Measurements from ENCODE around the gene STX16. TPM values are rescaled to one million over a fixed set of nuclear protein-coding genes. Genes with fewer than 3 reads are reported as not detected.

The STX16 gene
- total RNA-seq, 1 donor from 2014 or later = 78.8 TPM

GRCh38 chr20:58714340-58714922 lies 63.3 kb downstream of the STX16 start:
- TF ChIP-seq CTCF (IDR thresholded peaks at IDR 0.05; ENCODE audit: unreplicated experiment) = no peak
- H3K27ac Mint-ChIP-seq = no peak overlapping the region
- no peaks in the 10 kb centered on the region for H3K27me3 Mint-ChIP-seq
- H3K36me3 Mint-ChIP-seq (ENCODE audit: insufficient read depth) = no peaks in the 10 kb centered on the region
- DNase-seq (ENCODE audit: low spot score, unreplicated experiment) = no peak
- H3K4me3 Mint-ChIP-seq (ENCODE audit: low read depth) = no peak overlapping the region
- H3K4me1 Mint-ChIP-seq (ENCODE audit: low read depth) = peaks cover 1% of the 10 kb centered on the region
- H3K9me3 Mint-ChIP-seq (ENCODE audit: low read depth) = no peaks in the 10 kb centered on the region

- H3K4me3 Mint-ChIP-seq (ENCODE audit: low read depth) = no peak overlapping the region
- no peaks in the 10 kb centered on the region for H3K27me3 Mint-ChIP-seq
- no peaks in the 10 kb centered on the region for H3K36me3 Mint-ChIP-seq (ENCODE audit: insufficient read depth)
- no peaks in the 10 kb centered on the region for H3K9me3 Mint-ChIP-seq (ENCODE audit: low read depth)
- no peak for DNase-seq (ENCODE audit: low spot score, unreplicated experiment)
- TF ChIP-seq CTCF (IDR thresholded peaks at IDR 0.05; ENCODE audit: unreplicated experiment) = no peak
- H3K4me1 Mint-ChIP-seq (ENCODE audit: low read depth) = peaks cover 1% of the 10 kb centered on the region
- H3K27ac Mint-ChIP-seq = no peak overlapping the region
These were observed 63.9 kb downstream of the STX16 start for GRCh38 chr20:58714923-58715351.

DNA sequence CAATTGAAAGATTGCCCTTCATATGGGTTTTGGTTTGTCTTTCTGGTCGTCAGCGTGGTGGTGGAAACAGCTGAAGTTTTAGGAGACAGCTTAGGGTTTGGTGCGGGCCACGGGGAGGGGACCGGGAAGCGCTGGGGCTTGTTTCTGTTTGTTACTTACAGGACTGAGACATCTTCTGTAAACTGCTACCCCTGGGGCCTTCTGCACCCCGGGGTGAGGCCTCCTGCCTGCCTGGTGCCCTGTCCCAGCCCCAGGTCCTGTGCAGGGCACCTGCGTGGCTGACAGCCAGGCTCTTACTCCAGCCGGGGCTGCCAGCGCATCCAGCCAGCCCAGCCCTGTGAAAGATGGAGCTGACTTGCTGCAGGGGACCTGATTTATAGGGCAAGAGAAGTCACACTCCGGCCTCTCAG lies 64.3 kb downstream of the STX16 start:
- Mint-ChIP-seq H3K27ac (no peak overlapping the region), H3K4me1 (ENCODE audit: low read depth) (peaks cover 1% of the 10 kb centered on the region), H3K4me3 (ENCODE audit: low read depth) (no peak overlapping the region), H3K36me3 (ENCODE audit: insufficient read depth) (no peaks in the 10 kb centered on the region), H3K27me3 (no peaks in the 10 kb centered on the region), H3K9me3 (ENCODE audit: low read depth) (no peaks in the 10 kb centered on the region)
- TF ChIP-seq CTCF (IDR thresholded peaks at IDR 0.05; ENCODE audit: unreplicated experiment) = no peak
- no peak for DNase-seq (ENCODE audit: low spot score, unreplicated experiment)

DNA sequence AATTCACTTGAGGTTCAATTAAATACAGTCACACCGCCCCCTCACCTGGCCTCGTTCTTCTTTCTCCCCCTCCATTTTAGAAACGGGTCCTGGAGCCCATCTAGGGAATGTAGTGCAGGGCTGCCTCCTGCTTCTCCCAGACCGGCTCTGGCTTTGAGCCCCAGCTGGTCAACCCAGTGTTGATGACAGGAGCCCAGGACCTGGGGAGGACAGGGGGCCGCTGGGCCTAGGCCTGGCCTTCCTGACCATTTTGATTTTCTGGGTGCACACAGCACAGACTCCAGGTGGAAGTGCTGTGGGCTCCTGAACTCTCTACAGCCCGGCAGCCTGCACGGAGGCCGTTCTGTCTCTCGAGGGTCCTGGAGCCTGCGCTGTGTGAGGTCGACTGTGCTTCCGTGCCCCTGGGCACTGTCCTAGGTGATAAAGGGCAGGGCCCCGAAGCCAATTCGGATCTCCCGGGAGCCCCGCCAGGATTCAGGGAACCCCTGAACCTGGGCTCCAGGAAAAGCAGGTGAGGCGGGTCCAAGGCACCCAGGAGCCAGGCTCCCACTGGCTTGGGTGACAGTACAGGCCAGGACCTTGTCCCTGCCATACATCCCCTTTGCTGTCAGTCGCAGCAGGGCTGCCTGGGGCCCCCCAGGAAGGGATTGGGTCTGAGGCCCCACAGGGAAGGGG lies 64.9 kb downstream of the STX16 start:
- Mint-ChIP-seq H3K4me1 (ENCODE audit: low read depth) (peaks cover 1% of the 10 kb centered on the region), H3K27me3 (peaks cover 2% of the 10 kb centered on the region), H3K9me3 (ENCODE audit: low read depth) (no peaks in the 10 kb centered on the region), H3K27ac (no peak overlapping the region), H3K4me3 (ENCODE audit: low read depth) (no peak overlapping the region), H3K36me3 (ENCODE audit: insufficient read depth) (no peaks in the 10 kb centered on the region)
- no peak for DNase-seq (ENCODE audit: low spot score, unreplicated experiment)
- no peak for TF ChIP-seq CTCF (IDR thresholded peaks at IDR 0.05; ENCODE audit: unreplicated experiment)

DNA sequence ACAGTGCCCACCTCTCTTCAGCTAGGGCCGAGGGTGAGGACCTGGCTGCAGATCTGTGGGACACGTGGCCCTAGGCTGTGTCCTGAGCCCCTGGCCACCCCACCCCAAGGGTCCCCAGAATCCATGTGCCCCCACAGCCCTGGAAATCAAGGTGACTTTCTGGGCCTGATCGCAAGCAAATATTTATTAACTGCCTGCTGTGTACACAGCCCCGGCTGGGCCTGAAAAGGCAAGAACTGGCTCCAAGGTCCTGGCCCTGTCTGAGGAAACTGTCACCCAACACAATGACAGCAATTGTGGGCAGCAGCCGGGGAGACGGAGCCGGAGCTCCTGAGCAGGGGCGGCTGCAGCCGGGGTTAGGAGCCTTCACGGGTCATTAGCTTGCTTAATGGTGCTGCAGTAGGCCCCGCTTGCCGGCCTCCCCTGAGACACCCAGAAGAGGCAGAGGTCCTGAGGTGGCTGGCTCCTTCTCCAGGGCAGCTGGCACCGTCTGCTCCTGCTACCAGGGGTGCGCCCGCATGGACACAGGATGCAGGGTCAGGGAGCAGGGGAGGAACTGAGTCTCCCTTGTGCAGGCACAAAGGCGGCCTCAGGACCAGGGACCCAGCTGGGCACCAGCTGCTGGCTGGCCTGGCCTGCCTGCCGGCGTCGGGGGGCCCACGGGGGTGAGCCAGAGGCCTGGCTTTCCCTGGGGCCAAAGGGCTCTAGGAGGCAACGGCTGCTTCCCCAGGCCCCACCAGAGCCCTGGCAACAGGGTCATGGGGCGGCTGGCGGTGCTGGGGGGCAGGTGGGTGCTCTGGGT lies 65.6 kb downstream of the STX16 start:
- H3K36me3 Mint-ChIP-seq (ENCODE audit: insufficient read depth) = no peaks in the 10 kb centered on the region
- peaks cover 1% of the 10 kb centered on the region for H3K4me1 Mint-ChIP-seq (ENCODE audit: low read depth)
- DNase-seq (ENCODE audit: low spot score, unreplicated experiment) = no peak
- no peaks in the 10 kb centered on the region for H3K9me3 Mint-ChIP-seq (ENCODE audit: low read depth)
- no peak overlapping the region for H3K27ac Mint-ChIP-seq
- no peak for TF ChIP-seq CTCF (IDR thresholded peaks at IDR 0.05; ENCODE audit: unreplicated experiment)
- peaks cover 6% of the 10 kb centered on the region for H3K27me3 Mint-ChIP-seq
- H3K4me3 Mint-ChIP-seq (ENCODE audit: low read depth) = no peak overlapping the region
